Left lung (tissue), 10 donors: ENCODE results near the gene SIM1. TPM values are rescaled to one million over a fixed set of nuclear protein-coding genes. Genes with fewer than 3 reads are reported as not detected.

Source experiments
- ATAC-seq: fragments of 200-7000 bp; cut with Tn5 transposase; one replicate; pipeline ENCODE4 v1.9.1; 2020; ENCODE audit warnings: moderate library complexity
- DNase-seq, 4 donors: peaks; one replicate each; pipeline ENCODE4 v3.0.0-alpha.2; 2013 to 2020
- H3K27ac ChIP-seq, 2 donors: fragments of 200-600 bp; sonication (generic) in 1 of 2; one replicate each; pipeline versions ENCODE4 v1.5.0 to v1.8.0; 2020 to 2021
- H3K27me3 ChIP-seq, 2 donors: fragments of 200-600 bp; sonication (generic) in 1 of 2; one replicate each; pipeline versions ENCODE4 v1.5.0 to v1.8.0; 2020 to 2021
- H3K36me3 ChIP-seq, 2 donors: fragments of 200-600 bp; sonication (generic) in 1 of 2; one replicate each; pipeline versions ENCODE4 v1.5.0 to v1.8.0; 2020 to 2021
- H3K4me1 ChIP-seq, 2 donors: fragments of 200-600 bp; one replicate each; pipeline ENCODE4 v1.8.0; 2021
- H3K4me3 ChIP-seq, 2 donors: fragments of 200-600 bp; sonication (generic) in 1 of 2; one replicate each; pipeline versions ENCODE4 v1.5.0 to v1.8.0; 2020 to 2021; ENCODE audit warnings: mild to moderate bottlenecking in 1 of 2
- H3K9me3 ChIP-seq, 2 donors: fragments of 200-600 bp; sonication (generic) in 1 of 2; one replicate each; pipeline versions ENCODE4 v1.5.0 to v1.8.0; 2020 to 2021
- intact Hi-C, 2 donors: fragments of 100-400 bp; cut with DNase I; formaldehyde crosslinking; loops; one replicate each; pipeline versions ENCODE4 v1.11.2 to v1.14.2; 2022
- polyA plus RNA-seq, 6 donors: library from polyadenylated mRNA; unstranded; fragments of 120-200 nt; gene quantifications; one replicate each; pipeline ENCODE4 v1.2.1, GENCODE V29; 2013; ENCODE audit not compliant: insufficient read length in 6 of 6
- total RNA-seq, 2 donors: library from RNA; stranded (reverse); fragmentation: NEBNext Ultra II Directional; extraction: Animal tissue kit (Norgen Biotek cat#: 25700); gene quantifications; one replicate each; pipeline ENCODE4 v1.2.1, GENCODE V29; 2021
- TF ChIP-seq, protein P1 (sequence below), 2 donors: fragments of 200-600 bp; sonication (generic) in 1 of 2; IDR thresholded peaks; one replicate each; pipeline versions ENCODE4 v1.5.0 to v1.8.0; 2021; ENCODE audit warnings: antibody characterized with exemption in 2 of 2
- donor health status: DM: no; HTN: yes; CAD: no.
- donor health status: DM: no; HTN: no; CAD: no.

The SIM1 gene
- total and polyA plus RNA-seq, 8 donors = 0.03 to 0.32 (median 0.08) TPM; not detected in 3

DNA sequence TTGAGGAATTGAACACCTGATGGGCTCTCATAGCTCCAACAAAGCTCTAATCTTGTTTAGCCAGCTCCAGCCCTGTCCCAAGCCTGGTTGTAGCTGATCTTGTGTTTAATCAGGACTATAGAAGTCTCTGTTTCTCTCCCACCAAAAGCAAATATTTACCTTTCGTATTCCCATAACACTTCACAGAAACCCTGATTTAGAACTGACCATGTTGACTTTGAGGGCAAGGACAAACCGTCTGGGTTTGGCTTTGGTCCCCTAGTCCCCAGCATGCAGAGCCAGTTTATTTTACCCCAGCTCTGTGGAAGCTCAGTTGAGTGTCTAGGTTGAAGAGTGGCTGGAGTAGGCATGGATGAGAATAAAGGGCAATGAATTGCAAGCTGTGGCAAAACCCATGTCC, 18.0 kb upstream of the SIM1 start:
- peak; percentile 70 for ATAC-seq

DNA sequence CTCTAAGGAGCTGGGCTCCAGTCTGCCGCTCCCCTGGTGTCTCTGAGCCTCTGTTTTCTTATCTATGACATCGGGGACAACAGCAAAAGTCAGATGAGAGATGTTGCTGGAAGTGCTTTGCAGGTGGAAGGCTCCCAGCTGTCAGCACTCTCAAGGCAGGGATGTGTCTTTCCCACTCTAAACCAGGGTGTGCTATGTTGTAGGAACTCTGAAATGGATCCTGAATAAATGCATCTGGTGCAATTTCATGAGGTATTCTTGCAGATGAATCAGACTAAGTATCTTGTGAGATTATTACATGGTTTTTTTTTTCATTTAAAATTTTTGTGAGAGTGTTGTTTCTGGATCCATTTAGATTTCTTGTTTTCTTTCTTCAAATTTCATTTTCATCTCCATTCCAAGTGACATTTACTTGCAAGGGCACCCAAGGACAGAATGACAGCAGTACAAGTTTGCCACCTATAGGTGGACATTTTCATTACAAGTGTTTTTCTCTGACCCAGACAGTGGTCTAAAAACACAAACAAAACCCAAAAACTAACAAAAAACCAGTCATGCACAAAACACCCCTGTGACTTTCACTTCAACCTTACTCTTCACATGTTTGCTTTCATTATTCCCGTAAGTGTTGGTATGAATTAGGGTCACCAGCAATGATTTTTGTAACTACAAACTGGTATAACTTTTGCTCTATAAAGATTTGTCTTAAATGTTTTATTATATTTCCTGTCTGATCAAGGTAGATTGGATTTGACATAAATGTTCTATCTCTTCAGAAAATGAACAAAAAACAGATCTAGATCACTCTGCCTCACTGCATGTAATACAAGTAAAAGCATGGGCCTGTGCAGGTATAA, 14.7 kb upstream of the SIM1 start:
- H3K27me3 ChIP-seq = peaks cover under 1 to 23% of the 10 kb centered on the region in 2 donors
- H3K27ac ChIP-seq = no peak overlapping the region
- H3K9me3 ChIP-seq = no peaks in the 10 kb centered on the region
- DNase-seq (no peak), ATAC-seq (peak; percentile 74)
- H3K4me1 ChIP-seq = no peaks in the 10 kb centered on the region
- intact Hi-C loops = loop anchor here in 1 of 2 donors (5.0 kb wide), 1 partner anchor 362 kb away; no protein-coding TSS in a partner anchor
- H3K36me3 ChIP-seq = no peaks in the 10 kb centered on the region
- TF ChIP-seq, protein P1, sequence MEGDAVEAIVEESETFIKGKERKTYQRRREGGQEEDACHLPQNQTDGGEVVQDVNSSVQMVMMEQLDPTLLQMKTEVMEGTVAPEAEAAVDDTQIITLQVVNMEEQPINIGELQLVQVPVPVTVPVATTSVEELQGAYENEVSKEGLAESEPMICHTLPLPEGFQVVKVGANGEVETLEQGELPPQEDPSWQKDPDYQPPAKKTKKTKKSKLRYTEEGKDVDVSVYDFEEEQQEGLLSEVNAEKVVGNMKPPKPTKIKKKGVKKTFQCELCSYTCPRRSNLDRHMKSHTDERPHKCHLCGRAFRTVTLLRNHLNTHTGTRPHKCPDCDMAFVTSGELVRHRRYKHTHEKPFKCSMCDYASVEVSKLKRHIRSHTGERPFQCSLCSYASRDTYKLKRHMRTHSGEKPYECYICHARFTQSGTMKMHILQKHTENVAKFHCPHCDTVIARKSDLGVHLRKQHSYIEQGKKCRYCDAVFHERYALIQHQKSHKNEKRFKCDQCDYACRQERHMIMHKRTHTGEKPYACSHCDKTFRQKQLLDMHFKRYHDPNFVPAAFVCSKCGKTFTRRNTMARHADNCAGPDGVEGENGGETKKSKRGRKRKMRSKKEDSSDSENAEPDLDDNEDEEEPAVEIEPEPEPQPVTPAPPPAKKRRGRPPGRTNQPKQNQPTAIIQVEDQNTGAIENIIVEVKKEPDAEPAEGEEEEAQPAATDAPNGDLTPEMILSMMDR (IDR thresholded peaks at IDR 0.05) = peak; percentile 54 to 61
- no peak overlapping the region for H3K4me3 ChIP-seq

More for the DNA sequence above, 18.0 kb upstream of the SIM1 start:
- intact Hi-C loops = no loop called here
- DNase-seq = no peak
- peaks cover 0 to 20% of the 10 kb centered on the region in 2 donors for H3K27me3 ChIP-seq
- no peaks in the 10 kb centered on the region for H3K36me3 ChIP-seq
- no peaks in the 10 kb centered on the region for H3K4me1 ChIP-seq
- H3K4me3 ChIP-seq = no peak overlapping the region
- TF ChIP-seq, protein P1 (IDR thresholded peaks at IDR 0.05) = no peak
- H3K27ac ChIP-seq = no peak overlapping the region
- no peaks in the 10 kb centered on the region for H3K9me3 ChIP-seq

DNA sequence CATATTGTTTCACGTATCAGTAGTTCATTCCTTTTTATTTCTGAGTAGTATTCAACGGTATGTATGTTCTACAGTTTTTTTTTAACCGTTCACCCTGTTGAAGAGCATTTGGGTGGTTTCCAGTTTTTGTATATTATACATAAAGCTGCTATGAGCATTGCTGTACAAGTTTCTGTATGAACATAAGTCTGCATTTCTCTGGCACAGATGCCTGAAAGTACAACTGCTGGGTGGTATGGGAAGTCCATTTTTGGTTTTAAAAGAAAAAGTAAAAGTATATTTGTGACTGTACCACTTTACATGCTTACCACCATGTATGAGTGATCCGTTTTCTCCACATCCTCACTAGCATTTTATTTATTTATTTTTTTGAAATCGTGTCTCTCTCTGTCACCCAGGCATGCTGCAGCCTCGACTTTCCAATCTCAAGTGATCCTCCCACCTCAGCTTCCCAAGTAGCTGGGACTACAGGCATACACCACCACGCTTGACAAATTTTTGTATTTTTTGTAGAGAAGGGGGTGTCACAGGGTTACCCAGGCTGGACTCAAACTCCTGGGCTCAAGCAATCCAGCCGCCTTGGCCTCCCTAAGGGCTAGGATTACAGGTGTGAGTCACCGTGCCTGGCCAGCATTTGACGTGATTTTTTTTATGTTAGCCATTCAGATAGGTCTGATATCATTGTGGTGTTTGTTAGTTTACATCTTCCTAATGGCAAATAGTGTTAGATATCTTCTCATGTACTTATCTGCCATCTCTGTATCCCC, 11.0 kb upstream of the SIM1 start:
- TF ChIP-seq, protein P1 (IDR thresholded peaks at IDR 0.05) = no peak
- Histone ChIP-seq H3K9me3 (no peaks in the 10 kb centered on the region), H3K36me3 (no peaks in the 10 kb centered on the region), H3K4me1 (no peaks in the 10 kb centered on the region), H3K4me3 (no peak overlapping the region), H3K27me3 (peaks cover 30 to 50% of the 10 kb centered on the region in 2 donors), H3K27ac (no peak overlapping the region)
- intact Hi-C loops = loop anchor here in 1 of 2 donors (5.0 kb wide), 1 partner anchor 358 kb away; no protein-coding TSS in a partner anchor
- no peak for DNase-seq
- no peak for ATAC-seq

DNA sequence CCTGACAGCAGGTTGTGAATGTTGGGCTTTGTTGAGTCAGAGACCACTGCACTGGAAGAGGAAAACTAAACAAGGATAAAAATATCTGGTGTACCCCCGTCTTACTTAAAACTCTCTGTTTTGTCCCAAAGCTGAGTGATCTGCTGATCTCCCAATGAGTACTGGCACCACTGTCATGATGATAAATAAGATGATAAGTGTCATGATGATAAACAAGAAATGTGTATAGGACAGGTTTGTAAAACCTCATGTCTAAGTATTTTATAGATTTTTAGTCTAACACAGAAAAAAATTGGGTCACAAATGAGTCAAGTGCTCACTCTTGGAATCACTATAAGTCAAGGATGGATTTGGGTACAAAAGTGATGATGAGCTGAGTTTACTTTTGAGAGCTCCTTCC, 8.5 kb upstream of the SIM1 start:
- ATAC-seq = no peak
- H3K36me3 ChIP-seq = no peaks in the 10 kb centered on the region
- DNase-seq = no peak
- intact Hi-C loops = no loop called here
- H3K4me1 ChIP-seq = no peaks in the 10 kb centered on the region
- H3K4me3 ChIP-seq = no peak overlapping the region
- TF ChIP-seq, protein P1 (IDR thresholded peaks at IDR 0.05) = no peak
- peaks cover 54 to 66% of the 10 kb centered on the region in 2 donors for H3K27me3 ChIP-seq
- H3K9me3 ChIP-seq = no peaks in the 10 kb centered on the region
- H3K27ac ChIP-seq = no peak overlapping the region

DNA sequence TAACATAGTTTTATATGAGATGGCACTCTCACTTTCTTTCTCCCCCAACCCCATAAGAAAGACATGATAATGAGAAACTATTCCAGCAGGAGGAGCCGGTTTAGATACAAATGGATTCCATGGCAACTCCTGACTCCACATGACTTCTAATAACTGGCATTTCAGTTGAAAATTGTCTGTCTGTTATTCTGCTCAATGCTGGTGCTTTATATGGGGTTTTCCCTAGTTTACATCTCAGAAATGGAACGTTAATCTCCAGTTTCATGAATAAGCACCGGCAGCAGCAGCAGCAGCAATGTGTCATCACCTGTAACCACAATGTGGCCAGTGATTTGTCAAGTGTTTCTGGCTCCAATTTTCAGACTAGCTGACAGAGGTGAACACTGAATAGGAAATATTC, 8.0 kb upstream of the SIM1 start:
- H3K4me3 ChIP-seq = no peak overlapping the region
- H3K9me3 ChIP-seq = no peaks in the 10 kb centered on the region
- H3K36me3 ChIP-seq = no peaks in the 10 kb centered on the region
- peaks cover 60 to 71% of the 10 kb centered on the region in 2 donors for H3K27me3 ChIP-seq
- no peak for ATAC-seq
- no peaks in the 10 kb centered on the region for H3K4me1 ChIP-seq
- H3K27ac ChIP-seq = no peak overlapping the region
- intact Hi-C loops = no loop called here
- DNase-seq = no peak
- TF ChIP-seq, protein P1 (IDR thresholded peaks at IDR 0.05) = no peak
